ENCODE measurements around the gene RCSD1. TPM values are rescaled to one million over a fixed set of nuclear protein-coding genes. Genes with fewer than 3 reads are reported as not detected.
A peak's percentile ranks its signal among the peaks of the same experiment; 100 is the strongest.

Gene RCSD1
- total and polyA plus RNA-seq, 10 of the 15 experiments (the other 5 are each of a cell fraction or from before 2014, with no cell fraction given) = 11.4 to 78.3 (median 71.6) TPM

DNA sequence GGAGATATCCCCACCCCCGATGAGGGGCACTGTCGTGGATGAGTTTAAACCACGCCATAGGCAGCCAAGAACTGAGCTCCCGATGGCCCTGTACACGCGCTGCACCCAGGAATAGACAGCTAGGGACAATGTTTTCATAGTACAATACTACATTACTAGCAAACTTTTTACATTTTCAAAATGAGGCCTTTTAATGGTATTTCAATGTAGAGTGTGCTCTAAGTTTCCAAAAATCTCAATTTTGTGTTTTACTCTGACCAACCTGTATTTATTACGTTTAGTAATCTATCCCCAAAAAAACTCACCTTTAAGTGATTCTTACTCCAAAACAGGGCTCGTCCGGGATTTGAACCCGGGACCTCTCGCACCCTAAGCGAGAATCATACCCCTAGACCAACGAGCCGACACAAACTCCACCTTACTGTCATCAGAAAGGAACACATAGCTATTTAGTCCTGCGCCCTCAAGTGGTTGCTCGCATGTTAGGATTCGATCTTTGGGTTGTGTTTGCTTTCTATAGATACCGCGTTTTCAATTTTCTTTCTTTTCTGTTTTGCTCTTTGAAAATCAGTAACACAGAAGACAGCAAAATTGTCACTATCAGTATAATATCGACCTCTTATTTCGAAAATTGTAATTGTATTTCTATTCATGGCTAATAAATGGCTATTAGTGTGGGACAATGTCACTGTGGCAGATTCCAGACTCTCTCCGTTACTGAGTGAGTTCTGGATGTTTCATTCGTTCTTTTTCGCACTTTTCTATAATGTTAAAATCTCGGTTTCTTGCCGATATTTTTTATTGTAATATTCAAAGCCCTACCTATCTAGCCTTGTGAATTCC lies 85.3 kb downstream of the RCSD1 start (continued):
- TF ChIP-seq, protein P1, sequence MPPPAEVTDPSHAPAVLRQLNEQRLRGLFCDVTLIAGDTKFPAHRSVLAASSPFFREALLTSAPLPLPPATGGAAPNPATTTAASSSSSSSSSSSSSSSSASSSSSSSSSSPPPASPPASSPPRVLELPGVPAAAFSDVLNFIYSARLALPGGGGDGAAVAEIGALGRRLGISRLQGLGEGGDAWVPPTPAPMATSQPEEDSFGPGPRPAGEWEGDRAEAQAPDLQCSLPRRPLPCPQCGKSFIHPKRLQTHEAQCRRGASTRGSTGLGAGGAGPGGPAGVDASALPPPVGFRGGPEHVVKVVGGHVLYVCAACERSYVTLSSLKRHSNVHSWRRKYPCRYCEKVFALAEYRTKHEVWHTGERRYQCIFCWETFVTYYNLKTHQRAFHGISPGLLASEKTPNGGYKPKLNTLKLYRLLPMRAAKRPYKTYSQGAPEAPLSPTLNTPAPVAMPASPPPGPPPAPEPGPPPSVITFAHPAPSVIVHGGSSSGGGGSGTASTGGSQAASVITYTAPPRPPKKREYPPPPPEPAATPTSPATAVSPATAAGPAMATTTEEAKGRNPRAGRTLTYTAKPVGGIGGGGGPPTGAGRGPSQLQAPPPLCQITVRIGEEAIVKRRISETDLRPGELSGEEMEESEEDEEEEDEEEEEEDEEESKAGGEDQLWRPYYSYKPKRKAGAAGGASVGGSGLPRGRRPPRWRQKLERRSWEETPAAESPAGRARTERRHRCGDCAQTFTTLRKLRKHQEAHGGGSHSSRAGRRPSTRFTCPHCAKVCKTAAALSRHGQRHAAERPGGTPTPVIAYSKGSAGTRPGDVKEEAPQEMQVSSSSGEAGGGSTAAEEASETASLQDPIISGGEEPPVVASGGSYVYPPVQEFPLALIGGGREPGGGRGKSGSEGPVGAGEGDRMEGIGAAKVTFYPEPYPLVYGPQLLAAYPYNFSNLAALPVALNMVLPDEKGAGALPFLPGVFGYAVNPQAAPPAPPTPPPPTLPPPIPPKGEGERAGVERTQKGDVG (CRISPR knock-in tag; IDR thresholded peaks at IDR 0.05) = no peak
- no peak for TF ChIP-seq SP1 (IDR thresholded peaks at IDR 0.05; ENCODE audit: low read depth, low read length)
- peak; percentile 43; the same call in 1 of the 2 replicates for TF ChIP-seq RAD21 (IDR thresholded peaks at IDR 0.05; ENCODE audit: insufficient read depth, low read depth, low read length)
- TF ChIP-seq, protein P2, sequence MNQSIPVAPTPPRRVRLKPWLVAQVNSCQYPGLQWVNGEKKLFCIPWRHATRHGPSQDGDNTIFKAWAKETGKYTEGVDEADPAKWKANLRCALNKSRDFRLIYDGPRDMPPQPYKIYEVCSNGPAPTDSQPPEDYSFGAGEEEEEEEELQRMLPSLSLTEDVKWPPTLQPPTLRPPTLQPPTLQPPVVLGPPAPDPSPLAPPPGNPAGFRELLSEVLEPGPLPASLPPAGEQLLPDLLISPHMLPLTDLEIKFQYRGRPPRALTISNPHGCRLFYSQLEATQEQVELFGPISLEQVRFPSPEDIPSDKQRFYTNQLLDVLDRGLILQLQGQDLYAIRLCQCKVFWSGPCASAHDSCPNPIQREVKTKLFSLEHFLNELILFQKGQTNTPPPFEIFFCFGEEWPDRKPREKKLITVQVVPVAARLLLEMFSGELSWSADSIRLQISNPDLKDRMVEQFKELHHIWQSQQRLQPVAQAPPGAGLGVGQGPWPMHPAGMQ (IDR thresholded peaks at IDR 0.05; ENCODE audit: borderline replicate concordance) = no peak
- TF ChIP-seq KLF5 (IDR thresholded peaks at IDR 0.05; ENCODE audit: partially characterized antibody) = no peak
- no peak for TF ChIP-seq SPI1 (IDR thresholded peaks at IDR 0.05; ENCODE audit: borderline replicate concordance, insufficient read depth, low read depth, low read length)
- TF ChIP-seq PAX5 (IDR thresholded peaks at IDR 0.05; ENCODE audit: borderline replicate concordance, low read depth, low read length) = peak; percentile 19; the same call in 1 of the 2 replicates
- no peak for TF ChIP-seq GATAD2B (conservative IDR thresholded peaks at IDR 0.05; ENCODE audit: low read depth)
- TF ChIP-seq IRF4 (IDR thresholded peaks at IDR 0.05; ENCODE audit: low read depth, low read length) = peak; percentile 72; the same call in 1 of the 2 replicates
- no peak for TF ChIP-seq LARP7 (IDR thresholded peaks at IDR 0.05)
- TF ChIP-seq, protein P3, sequence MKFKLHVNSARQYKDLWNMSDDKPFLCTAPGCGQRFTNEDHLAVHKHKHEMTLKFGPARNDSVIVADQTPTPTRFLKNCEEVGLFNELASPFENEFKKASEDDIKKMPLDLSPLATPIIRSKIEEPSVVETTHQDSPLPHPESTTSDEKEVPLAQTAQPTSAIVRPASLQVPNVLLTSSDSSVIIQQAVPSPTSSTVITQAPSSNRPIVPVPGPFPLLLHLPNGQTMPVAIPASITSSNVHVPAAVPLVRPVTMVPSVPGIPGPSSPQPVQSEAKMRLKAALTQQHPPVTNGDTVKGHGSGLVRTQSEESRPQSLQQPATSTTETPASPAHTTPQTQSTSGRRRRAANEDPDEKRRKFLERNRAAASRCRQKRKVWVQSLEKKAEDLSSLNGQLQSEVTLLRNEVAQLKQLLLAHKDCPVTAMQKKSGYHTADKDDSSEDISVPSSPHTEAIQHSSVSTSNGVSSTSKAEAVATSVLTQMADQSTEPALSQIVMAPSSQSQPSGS (IDR thresholded peaks at IDR 0.05; ENCODE audit: low read length) = peak; percentile 45; the same call in 1 of the 2 replicates
- no peak for TF ChIP-seq DPF2 (IDR thresholded peaks at IDR 0.05)
- no peak for TF ChIP-seq NR2C2 (IDR thresholded peaks at IDR 0.05; ENCODE audit: borderline replicate concordance, control insufficient read depth, insufficient read length, low read depth)
- no peak for TF ChIP-seq EZH2 (IDR thresholded peaks at IDR 0.05; ENCODE audit: borderline replicate concordance, control insufficient read depth, low read depth, low read length)
- TF ChIP-seq RUNX3 (IDR thresholded peaks at IDR 0.05; ENCODE audit: low read length) = peak; percentile 70
- TF ChIP-seq SUZ12 (IDR thresholded peaks at IDR 0.05; ENCODE audit: unreplicated experiment) = no peak
- no peak for TF ChIP-seq EED (IDR thresholded peaks at IDR 0.05; ENCODE audit: low read depth)
- TF ChIP-seq, protein P4, sequence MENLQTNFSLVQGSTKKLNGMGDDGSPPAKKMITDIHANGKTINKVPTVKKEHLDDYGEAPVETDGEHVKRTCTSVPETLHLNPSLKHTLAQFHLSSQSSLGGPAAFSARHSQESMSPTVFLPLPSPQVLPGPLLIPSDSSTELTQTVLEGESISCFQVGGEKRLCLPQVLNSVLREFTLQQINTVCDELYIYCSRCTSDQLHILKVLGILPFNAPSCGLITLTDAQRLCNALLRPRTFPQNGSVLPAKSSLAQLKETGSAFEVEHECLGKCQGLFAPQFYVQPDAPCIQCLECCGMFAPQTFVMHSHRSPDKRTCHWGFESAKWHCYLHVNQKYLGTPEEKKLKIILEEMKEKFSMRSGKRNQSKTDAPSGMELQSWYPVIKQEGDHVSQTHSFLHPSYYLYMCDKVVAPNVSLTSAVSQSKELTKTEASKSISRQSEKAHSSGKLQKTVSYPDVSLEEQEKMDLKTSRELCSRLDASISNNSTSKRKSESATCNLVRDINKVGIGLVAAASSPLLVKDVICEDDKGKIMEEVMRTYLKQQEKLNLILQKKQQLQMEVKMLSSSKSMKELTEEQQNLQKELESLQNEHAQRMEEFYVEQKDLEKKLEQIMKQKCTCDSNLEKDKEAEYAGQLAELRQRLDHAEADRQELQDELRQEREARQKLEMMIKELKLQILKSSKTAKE (IDR thresholded peaks at IDR 0.05; ENCODE audit: low read depth, poor library complexity, severe bottlenecking) = peak; percentile 82
- peak; percentile 43; the same call in 1 of the 2 replicates for TF ChIP-seq CBFB (IDR thresholded peaks at IDR 0.05; ENCODE audit: low read depth)
- TF ChIP-seq CHD2 (IDR thresholded peaks at IDR 0.05; ENCODE audit: borderline replicate concordance, low read depth, low read length) = no peak
- TF ChIP-seq ZNF207 (IDR thresholded peaks at IDR 0.05; ENCODE audit: borderline replicate concordance) = peak; percentile 89

All from GM12878 (cell line).